GM23338 (cell line): Measurements from ENCODE around the gene ZNF148. TPM values are rescaled to one million over a fixed set of nuclear protein-coding genes. Genes with fewer than 3 reads are reported as not detected.

Experiments used
- ATAC-seq: fragments of 200-7000 bp; cut with Tn5 transposase; 3 replicates; pipeline ENCODE4 v1.9.1; 2020
- DNase-seq: peaks from one replicate; pipeline ENCODE4 v3.0.0-alpha.2; 2015; ENCODE audit warnings: low spot score
- H2AFZ ChIP-seq: fragments of 200-600 bp; sonication (generic); 2 replicates; pipeline ENCODE4 v1.8.0; 2016; ENCODE audit warnings: antibody characterized with exemption, mild to moderate bottlenecking, moderate library complexity
- H3F3A ChIP-seq: fragments of 200-600 bp; sonication (generic); replicated peaks from 2 replicates; pipeline ENCODE4 v1.8.0; 2017; ENCODE audit warnings: antibody characterized with exemption, mixed run types, low read depth
- H3K27ac ChIP-seq: fragments of 200-600 bp; sonication (generic); 2 replicates; pipeline ENCODE4 v1.6.1; 2016; ENCODE audit warnings: low read depth
- H3K27me3 ChIP-seq: fragments of 200-600 bp; sonication (generic); 2 replicates; pipeline ENCODE4 v1.8.0; 2016; ENCODE audit warnings: mild to moderate bottlenecking, mixed run types, moderate library complexity; ENCODE audit not compliant: insufficient read depth
- H3K36me3 ChIP-seq: fragments of 200-600 bp; sonication (generic); 2 replicates; pipeline ENCODE4 v1.8.0; 2016; ENCODE audit warnings: mild to moderate bottlenecking; ENCODE audit not compliant: insufficient read depth
- H3K4me1 ChIP-seq: fragments of 200-600 bp; sonication (generic); 2 replicates; pipeline ENCODE4 v1.8.0; 2016; ENCODE audit warnings: mild to moderate bottlenecking, moderate library complexity; ENCODE audit not compliant: insufficient read depth
- H3K4me2 ChIP-seq: fragments of 200-600 bp; sonication (generic); 2 replicates; pipeline ENCODE4 v1.7.1; 2017; ENCODE audit warnings: mixed run types
- H3K4me3 ChIP-seq: fragments of 200-600 bp; sonication (generic); 2 replicates; pipeline ENCODE4 v1.6.1; 2016; ENCODE audit warnings: mixed run types
- H3K79me2 ChIP-seq: fragments of 200-600 bp; sonication (generic); replicated peaks from 2 replicates; pipeline ENCODE4 v1.8.0; 2017; ENCODE audit warnings: mild to moderate bottlenecking; ENCODE audit not compliant: insufficient read depth
- H3K9me2 ChIP-seq: fragments of 200-600 bp; sonication (generic); 2 replicates; pipeline ENCODE4 v1.8.0; 2017; ENCODE audit not compliant: insufficient read depth
- H4K20me1 ChIP-seq: fragments of 200-600 bp; sonication (generic); replicated peaks from 2 replicates; pipeline ENCODE4 v1.8.0; 2017; ENCODE audit warnings: mild to moderate bottlenecking; ENCODE audit not compliant: insufficient read depth
- H3K27ac Mint-ChIP-seq: 2 replicates; pipeline ENCODE4 v1.8.0; 2020; ENCODE audit warnings: inconsistent platforms, mild to moderate bottlenecking, moderate library complexity, mixed read lengths
- H3K27me3 Mint-ChIP-seq: 3 replicates; pipeline ENCODE4 v1.8.0; 2022; ENCODE audit warnings: low read depth, mild to moderate bottlenecking, moderate library complexity, mixed read lengths, inconsistent platforms; ENCODE audit not compliant: insufficient read depth, poor library complexity
- H3K36me3 Mint-ChIP-seq: 3 replicates; pipeline ENCODE4 v1.8.0; 2021; ENCODE audit warnings: low read depth, mild to moderate bottlenecking, inconsistent platforms, moderate library complexity, mixed read lengths
- H3K4me1 Mint-ChIP-seq: 3 replicates; pipeline ENCODE4 v1.8.0; 2020; ENCODE audit warnings: mild to moderate bottlenecking, inconsistent platforms, mixed read lengths
- H3K4me3 Mint-ChIP-seq: 3 replicates; pipeline ENCODE4 v1.8.0; 2021; ENCODE audit warnings: moderate library complexity, mild to moderate bottlenecking, inconsistent platforms, mixed read lengths
- H3K9me3 Mint-ChIP-seq: 3 replicates; pipeline ENCODE4 v1.8.0; 2020; ENCODE audit warnings: moderate library complexity, mild to moderate bottlenecking, inconsistent platforms, mixed read lengths
- CREB1 ChIP-seq: fragments of 250-450 bp; sonication (Bioruptor Pico); IDR thresholded peaks from 2 replicates; pipeline ENCODE4 v1.5.0; 2020; ENCODE audit warnings: low read depth, mild to moderate bottlenecking, moderate library complexity
- EZH2phosphoT487 ChIP-seq: fragments of 200-600 bp; sonication (generic); IDR thresholded peaks from one replicate; pipeline ENCODE4 v1.8.1; 2018; ENCODE audit warnings: antibody characterized with exemption; ENCODE audit not compliant: unreplicated experiment
- JUNB ChIP-seq: IDR thresholded peaks from one replicate; pipeline ENCODE4 v1.6.1; 2016; ENCODE audit warnings: antibody characterized with exemption; ENCODE audit not compliant: unreplicated experiment
- NANOG ChIP-seq: IDR thresholded peaks from 2 replicates; pipeline ENCODE4 v1.6.1; 2016; ENCODE audit warnings: antibody characterized with exemption, borderline replicate concordance
- POLR2AphosphoS5 ChIP-seq: IDR thresholded peaks from 2 replicates; pipeline ENCODE4 v1.6.1; 2016; ENCODE audit warnings: antibody characterized with exemption, low read depth
- STAT1 ChIP-seq: IDR thresholded peaks from one replicate; pipeline ENCODE4 v1.6.1; 2016; ENCODE audit warnings: antibody characterized with exemption; ENCODE audit not compliant: unreplicated experiment
- ZNF114 ChIP-seq: fragments of 250-450 bp; sonication (Bioruptor Pico); IDR thresholded peaks from 2 replicates; pipeline ENCODE4 v1.5.0; 2020; ENCODE audit warnings: mild to moderate bottlenecking, moderate library complexity
- ZNF331 ChIP-seq: fragments of 250-450 bp; sonication (Bioruptor Pico); IDR thresholded peaks from 2 replicates; pipeline ENCODE4 v1.5.0; 2020; ENCODE audit warnings: low read depth, mild to moderate bottlenecking, moderate library complexity
- polyA plus RNA-seq: library from polyadenylated mRNA; unstranded; fragments of >200 nt; fragmentation: Nextera tagmentation; extraction: Ambion mirVana; gene quantifications from 2 replicates; pipeline ENCODE4 v1.2.1, GENCODE V29; 2016
- total RNA-seq: library from RNA; depleted of rRNA; stranded (reverse); fragments of >200 nt; shearing (Covaris generic); gene quantifications from 2 replicates; pipeline ENCODE4 v1.2.3, GENCODE V29; 2014
- TF ChIP-seq, protein P1 (sequence below), 2 experiments: fragments of 200-600 bp in 1 of 2; sonication (generic) in 1 of 2; conservative IDR thresholded peaks; 2 replicates each; pipeline versions ENCODE4 v1.5.1 to v1.6.1; 2016 to 2017; ENCODE audit warnings: antibody characterized with exemption in 2 of 2, low read depth in 2 of 2, mild to moderate bottlenecking in 2 of 2, moderate library complexity in 1 of 2
- TF ChIP-seq, protein P2 (sequence below): fragments of 250-450 bp; sonication (Bioruptor Pico); IDR thresholded peaks from 2 replicates; pipeline ENCODE4 v1.5.0; 2020; ENCODE audit warnings: mild to moderate bottlenecking, moderate library complexity

ZNF148 gene
- total and polyA plus RNA-seq, 2 experiments from 2014 or later: 13.9 to 16.9 TPM

DNA sequence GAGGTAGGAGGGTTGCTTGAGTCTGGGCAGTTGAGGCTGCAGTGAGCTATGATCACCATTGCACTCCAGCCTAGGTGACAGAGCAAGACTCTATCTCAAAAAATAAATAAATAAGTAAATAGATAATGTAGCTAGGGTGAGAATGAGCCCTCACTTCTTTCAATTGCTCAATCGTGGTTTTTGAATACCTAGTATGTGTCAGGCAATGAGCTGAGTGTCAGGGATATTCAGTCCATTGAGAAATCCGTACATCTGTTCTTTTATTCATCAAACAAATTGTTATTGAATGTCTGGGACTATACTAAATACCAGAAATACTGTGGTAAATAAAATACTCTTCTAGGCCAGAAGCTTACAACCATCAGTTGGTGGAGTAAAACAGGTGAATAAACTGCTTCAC lies 6.2 kb upstream of the ZNF148 start (continued):
- TF ChIP-seq, protein P1, sequence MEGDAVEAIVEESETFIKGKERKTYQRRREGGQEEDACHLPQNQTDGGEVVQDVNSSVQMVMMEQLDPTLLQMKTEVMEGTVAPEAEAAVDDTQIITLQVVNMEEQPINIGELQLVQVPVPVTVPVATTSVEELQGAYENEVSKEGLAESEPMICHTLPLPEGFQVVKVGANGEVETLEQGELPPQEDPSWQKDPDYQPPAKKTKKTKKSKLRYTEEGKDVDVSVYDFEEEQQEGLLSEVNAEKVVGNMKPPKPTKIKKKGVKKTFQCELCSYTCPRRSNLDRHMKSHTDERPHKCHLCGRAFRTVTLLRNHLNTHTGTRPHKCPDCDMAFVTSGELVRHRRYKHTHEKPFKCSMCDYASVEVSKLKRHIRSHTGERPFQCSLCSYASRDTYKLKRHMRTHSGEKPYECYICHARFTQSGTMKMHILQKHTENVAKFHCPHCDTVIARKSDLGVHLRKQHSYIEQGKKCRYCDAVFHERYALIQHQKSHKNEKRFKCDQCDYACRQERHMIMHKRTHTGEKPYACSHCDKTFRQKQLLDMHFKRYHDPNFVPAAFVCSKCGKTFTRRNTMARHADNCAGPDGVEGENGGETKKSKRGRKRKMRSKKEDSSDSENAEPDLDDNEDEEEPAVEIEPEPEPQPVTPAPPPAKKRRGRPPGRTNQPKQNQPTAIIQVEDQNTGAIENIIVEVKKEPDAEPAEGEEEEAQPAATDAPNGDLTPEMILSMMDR (conservative IDR thresholded peaks at IDR 0.05; ENCODE audit: low read depth in 2 of 2): no peak
- no peak for TF ChIP-seq CREB1 (CRISPR knock-in tag)
- no peak for TF ChIP-seq ZNF331 (CRISPR knock-in tag)
- no peak for TF ChIP-seq STAT1
- TF ChIP-seq ZNF114 (CRISPR knock-in tag): no peak
- TF ChIP-seq JUNB: no peak
- TF ChIP-seq, protein P2, sequence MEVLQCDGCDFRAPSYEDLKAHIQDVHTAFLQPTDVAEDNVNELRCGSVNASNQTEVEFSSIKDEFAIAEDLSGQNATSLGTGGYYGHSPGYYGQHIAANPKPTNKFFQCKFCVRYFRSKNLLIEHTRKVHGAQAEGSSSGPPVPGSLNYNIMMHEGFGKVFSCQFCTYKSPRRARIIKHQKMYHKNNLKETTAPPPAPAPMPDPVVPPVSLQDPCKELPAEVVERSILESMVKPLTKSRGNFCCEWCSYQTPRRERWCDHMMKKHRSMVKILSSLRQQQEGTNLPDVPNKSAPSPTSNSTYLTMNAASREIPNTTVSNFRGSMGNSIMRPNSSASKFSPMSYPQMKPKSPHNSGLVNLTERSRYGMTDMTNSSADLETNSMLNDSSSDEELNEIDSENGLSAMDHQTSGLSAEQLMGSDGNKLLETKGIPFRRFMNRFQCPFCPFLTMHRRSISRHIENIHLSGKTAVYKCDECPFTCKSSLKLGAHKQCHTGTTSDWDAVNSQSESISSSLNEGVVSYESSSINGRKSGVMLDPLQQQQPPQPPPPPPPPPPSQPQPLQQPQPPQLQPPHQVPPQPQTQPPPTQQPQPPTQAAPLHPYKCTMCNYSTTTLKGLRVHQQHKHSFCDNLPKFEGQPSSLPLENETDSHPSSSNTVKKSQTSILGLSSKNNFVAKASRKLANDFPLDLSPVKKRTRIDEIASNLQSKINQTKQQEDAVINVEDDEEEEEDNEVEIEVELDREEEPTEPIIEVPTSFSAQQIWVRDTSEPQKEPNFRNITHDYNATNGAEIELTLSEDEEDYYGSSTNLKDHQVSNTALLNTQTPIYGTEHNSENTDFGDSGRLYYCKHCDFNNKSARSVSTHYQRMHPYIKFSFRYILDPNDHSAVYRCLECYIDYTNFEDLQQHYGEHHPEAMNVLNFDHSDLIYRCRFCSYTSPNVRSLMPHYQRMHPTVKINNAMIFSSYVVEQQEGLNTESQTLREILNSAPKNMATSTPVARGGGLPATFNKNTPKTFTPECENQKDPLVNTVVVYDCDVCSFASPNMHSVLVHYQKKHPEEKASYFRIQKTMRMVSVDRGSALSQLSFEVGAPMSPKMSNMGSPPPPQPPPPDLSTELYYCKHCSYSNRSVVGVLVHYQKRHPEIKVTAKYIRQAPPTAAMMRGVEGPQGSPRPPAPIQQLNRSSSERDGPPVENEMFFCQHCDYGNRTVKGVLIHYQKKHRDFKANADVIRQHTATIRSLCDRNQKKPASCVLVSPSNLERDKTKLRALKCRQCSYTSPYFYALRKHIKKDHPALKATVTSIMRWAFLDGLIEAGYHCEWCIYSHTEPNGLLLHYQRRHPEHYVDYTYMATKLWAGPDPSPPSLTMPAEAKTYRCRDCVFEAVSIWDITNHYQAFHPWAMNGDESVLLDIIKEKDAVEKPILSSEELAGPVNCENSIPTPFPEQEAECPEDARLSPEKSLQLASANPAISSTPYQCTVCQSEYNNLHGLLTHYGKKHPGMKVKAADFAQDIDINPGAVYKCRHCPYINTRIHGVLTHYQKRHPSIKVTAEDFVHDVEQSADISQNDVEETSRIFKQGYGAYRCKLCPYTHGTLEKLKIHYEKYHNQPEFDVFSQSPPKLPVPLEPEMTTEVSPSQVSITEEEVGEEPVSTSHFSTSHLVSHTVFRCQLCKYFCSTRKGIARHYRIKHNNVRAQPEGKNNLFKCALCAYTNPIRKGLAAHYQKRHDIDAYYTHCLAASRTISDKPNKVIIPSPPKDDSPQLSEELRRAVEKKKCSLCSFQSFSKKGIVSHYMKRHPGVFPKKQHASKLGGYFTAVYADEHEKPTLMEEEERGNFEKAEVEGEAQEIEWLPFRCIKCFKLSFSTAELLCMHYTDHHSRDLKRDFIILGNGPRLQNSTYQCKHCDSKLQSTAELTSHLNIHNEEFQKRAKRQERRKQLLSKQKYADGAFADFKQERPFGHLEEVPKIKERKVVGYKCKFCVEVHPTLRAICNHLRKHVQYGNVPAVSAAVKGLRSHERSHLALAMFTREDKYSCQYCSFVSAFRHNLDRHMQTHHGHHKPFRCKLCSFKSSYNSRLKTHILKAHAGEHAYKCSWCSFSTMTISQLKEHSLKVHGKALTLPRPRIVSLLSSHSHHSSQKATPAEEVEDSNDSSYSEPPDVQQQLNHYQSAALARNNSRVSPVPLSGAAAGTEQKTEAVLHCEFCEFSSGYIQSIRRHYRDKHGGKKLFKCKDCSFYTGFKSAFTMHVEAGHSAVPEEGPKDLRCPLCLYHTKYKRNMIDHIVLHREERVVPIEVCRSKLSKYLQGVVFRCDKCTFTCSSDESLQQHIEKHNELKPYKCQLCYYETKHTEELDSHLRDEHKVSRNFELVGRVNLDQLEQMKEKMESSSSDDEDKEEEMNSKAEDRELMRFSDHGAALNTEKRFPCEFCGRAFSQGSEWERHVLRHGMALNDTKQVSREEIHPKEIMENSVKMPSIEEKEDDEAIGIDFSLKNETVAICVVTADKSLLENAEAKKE: no peak
- TF ChIP-seq EZH2phosphoT487: no peak
- no peak for TF ChIP-seq POLR2AphosphoS5

DNA sequence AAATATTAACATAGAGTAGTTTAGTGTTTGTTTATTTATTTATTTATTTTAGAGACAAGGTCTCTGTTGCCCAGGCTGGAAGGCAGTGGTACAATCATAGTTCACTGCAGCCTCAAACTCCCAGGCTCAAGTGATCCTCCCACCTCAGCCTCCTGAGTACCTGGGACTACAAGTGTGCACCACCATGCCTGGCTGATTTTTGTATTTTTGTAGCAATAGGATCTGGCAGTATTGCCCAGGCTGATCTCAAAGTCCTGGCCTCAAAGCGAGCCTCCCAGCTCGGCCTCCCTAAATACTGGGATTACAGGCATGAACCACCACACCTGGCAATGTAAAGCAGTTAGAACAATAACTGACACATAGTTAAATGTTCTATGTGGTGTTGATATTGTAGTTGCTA lies 4.4 kb upstream of the ZNF148 start:
- H3K27ac Mint-ChIP-seq: no peak overlapping the region
- Histone ChIP-seq H3K36me3 (no peaks in the 10 kb centered on the region), H3F3A (no peaks in the 10 kb centered on the region), H3K27ac (no peak overlapping the region), H3K4me3 (no peak overlapping the region), H3K27me3 (no peaks in the 10 kb centered on the region), H4K20me1 (no peaks in the 10 kb centered on the region), H3K4me2 (no peak overlapping the region), H3K9me2 (no peaks in the 10 kb centered on the region), H3K4me1 (no peaks in the 10 kb centered on the region), H2AFZ (no peak overlapping the region), H3K79me2 (peaks cover 1% of the 10 kb centered on the region; the same call in 1 of the 2 replicates)
- no peak for ATAC-seq
- no peaks in the 10 kb centered on the region for H3K9me3 Mint-ChIP-seq
- H3K27me3 Mint-ChIP-seq: peaks cover 1% of the 10 kb centered on the region
- H3K4me3 Mint-ChIP-seq: no peak overlapping the region
- H3K36me3 Mint-ChIP-seq: no peaks in the 10 kb centered on the region
- H3K4me1 Mint-ChIP-seq: no peaks in the 10 kb centered on the region; the same call in 1 of the 3 replicates
- no peak for DNase-seq
- TF ChIP-seq ZNF114 (CRISPR knock-in tag) (no peak), CREB1 (CRISPR knock-in tag) (no peak), NANOG (no peak)
